LNCAP (cell line): ENCODE data around the gene ARFGEF3.

Source experiments
- CTCF ChIP-seq: fragments of 450-650 bp; IDR thresholded peaks from 2 replicates; pipeline ENCODE4 v1.5.1; 2017; ENCODE audit warnings: mild to moderate bottlenecking

ARFGEF3 gene

GRCh38 chr6:138230759-138231380 is 69.1 kb downstream of the ARFGEF3 start:
- TF ChIP-seq CTCF = no peak

DNA sequence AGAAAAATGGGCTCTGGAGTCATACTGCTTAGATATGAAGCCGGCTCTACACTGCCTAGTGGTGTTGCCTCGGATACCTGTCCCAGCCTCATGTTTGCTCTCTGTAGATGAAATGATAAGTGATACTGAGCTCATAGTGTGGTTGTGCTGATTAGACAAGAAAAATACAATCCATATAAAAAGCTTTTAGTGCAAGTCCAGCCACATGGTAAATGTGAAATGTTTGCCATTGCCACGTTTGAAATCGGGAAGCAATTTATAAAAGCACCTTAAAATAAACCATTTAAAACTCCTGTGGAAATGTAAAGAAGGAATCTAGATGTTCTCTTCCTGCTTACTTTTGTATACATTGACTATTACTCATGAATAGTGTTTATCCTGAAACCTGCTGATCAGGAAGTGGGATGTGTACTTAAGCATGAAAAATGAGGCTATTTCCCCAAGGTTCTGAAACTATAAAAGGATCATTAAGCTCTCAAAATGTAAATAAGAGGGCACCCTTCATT is 69.7 kb downstream of the ARFGEF3 start:
- no peak for TF ChIP-seq CTCF

GRCh38 chr6:138234363-138234762 is 72.6 kb downstream of the ARFGEF3 start:
- no peak for TF ChIP-seq CTCF

- no peak for TF ChIP-seq CTCF
Measured at GRCh38 chr6:138235205-138235604, 73.5 kb downstream of the ARFGEF3 start.

DNA sequence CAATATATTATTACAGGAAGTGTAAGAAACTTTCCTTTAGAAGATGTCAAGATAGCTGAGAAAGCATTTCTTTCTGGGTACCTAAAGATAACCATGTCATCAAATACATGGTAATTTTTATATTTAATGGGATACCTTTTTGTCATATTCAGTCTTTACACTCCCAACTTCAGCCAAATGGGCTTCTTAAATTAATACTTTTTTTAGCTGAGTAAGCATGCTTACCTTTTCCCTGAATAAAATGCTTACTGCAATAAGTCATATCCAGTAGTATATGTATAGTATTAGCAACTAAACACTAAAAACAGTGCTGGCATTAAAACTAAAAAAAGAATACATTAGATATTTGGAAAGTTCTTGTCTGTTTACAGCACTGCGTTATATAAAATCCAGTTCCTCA is 74.0 kb downstream of the ARFGEF3 start:
- no peak for TF ChIP-seq CTCF

DNA sequence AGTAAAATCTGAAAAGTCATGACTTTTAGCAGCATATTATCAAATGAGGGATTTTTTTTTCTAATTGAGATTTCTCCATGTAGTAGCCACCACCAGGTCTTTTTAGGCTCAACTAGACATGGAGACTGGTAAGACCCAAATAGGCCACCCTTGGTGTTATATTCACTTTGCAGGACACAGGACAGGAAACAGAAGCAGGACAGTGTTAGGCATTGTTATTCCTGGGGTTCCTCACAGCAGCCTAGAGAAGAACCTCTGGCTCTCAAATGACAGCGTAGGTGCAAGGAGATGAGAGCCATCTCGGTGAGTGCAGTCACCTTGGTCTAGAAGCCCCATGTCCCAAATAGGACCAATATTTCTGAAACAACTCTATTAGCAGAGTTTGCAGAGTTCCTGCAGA is 75.7 kb downstream of the ARFGEF3 start:
- TF ChIP-seq CTCF = no peak

GRCh38 chr6:138238368-138238767 is 76.6 kb downstream of the ARFGEF3 start:
- no peak for TF ChIP-seq CTCF

DNA sequence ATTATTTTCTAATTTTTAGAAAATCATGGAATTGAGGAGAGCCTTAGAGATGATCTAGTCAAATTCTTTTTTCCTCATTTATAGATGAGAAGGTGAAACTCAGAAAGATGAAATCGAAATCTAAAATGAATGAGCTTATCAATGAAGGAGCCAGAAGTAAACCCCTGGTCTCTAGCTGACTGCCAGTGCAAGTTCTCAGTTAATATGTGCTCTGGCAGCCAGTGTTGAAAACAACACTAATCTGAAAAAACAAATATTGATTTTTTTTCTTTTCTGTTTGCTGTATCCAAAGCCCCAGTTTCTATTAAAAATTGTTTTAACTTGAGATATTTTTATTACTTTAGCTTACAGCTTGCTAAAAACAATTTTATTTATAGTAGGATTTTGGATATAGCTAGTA is 78.0 kb downstream of the ARFGEF3 start:
- no peak for TF ChIP-seq CTCF
